CD8-positive, alpha-beta memory T cell (primary cell): ENCODE results near the gene KIF13A. TPM values are rescaled to one million over a fixed set of nuclear protein-coding genes. Genes with fewer than 3 reads are reported as not detected.
"Not testable (repeated sequence)": the region's sequence is repeated elsewhere in the genome, so short reads cannot be mapped to it uniquely, and the experiment has no call there.

Source experiments
- CTCF ChIA-PET: fragments of 350-600 bp; sonication (Branson Sonifier 250); formaldehyde crosslinking; loops from one replicate; lab custom pipeline; 2021; ENCODE audit warnings: antibody characterized with exemption; lab: Charles Lee
- POLR2A ChIA-PET: fragments of 350-600 bp; sonication (Branson Sonifier 250); formaldehyde crosslinking; loops from one replicate; lab custom pipeline; 2021; ENCODE audit warnings: antibody characterized with exemption; lab: Charles Lee
- DNase-seq, 5 donors: peaks; one replicate each; pipeline versions ENCODE4 v3.0.0 to v3.0.0-alpha.2; 2020 to 2022; ENCODE audit warnings: mixed read lengths in 1 of 5
- H3K27ac ChIP-seq: one replicate; pipeline ENCODE4 v1.7.0; 2013; ENCODE audit warnings: low read depth, mild to moderate bottlenecking, low read length, moderate library complexity
- H3K27me3 ChIP-seq: 2 replicates; pipeline ENCODE4 v1.7.0; 2013; ENCODE audit warnings: low read length, mild to moderate bottlenecking; ENCODE audit not compliant: insufficient read depth, poor library complexity, severe bottlenecking
- H3K36me3 ChIP-seq: 2 replicates; pipeline ENCODE4 v1.7.0; 2013; ENCODE audit warnings: mild to moderate bottlenecking, low read length, moderate library complexity; ENCODE audit not compliant: insufficient read depth
- H3K4me1 ChIP-seq: 2 replicates; pipeline ENCODE4 v1.7.0; 2013; ENCODE audit warnings: mild to moderate bottlenecking, low read length, moderate library complexity; ENCODE audit not compliant: insufficient read depth
- H3K4me3 ChIP-seq: 2 replicates; pipeline ENCODE4 v1.7.0; 2013; ENCODE audit warnings: mild to moderate bottlenecking, low read length
- H3K9me3 ChIP-seq: 2 replicates; pipeline ENCODE4 v1.7.0; 2013; ENCODE audit warnings: mild to moderate bottlenecking, low read length
- H3K27ac Mint-ChIP-seq, 8 donors: one replicate each; pipeline ENCODE4 v1.8.0; 2020 to 2021; ENCODE audit warnings: mixed read lengths in 8 of 8, mild to moderate bottlenecking in 6 of 8, inconsistent platforms in 3 of 8, moderate library complexity in 3 of 8
- H3K27me3 Mint-ChIP-seq, 2 donors: one replicate each; pipeline ENCODE4 v1.8.0; 2020 to 2021; ENCODE audit warnings: mixed read lengths in 2 of 2, mild to moderate bottlenecking in 1 of 2, moderate library complexity in 1 of 2
- H3K36me3 Mint-ChIP-seq, 3 donors: one replicate each; pipeline ENCODE4 v1.8.0; 2020 to 2021; ENCODE audit warnings: mixed read lengths in 3 of 3, inconsistent platforms in 1 of 3, mild to moderate bottlenecking in 1 of 3
- H3K4me1 Mint-ChIP-seq, 3 donors: one replicate each; pipeline ENCODE4 v1.8.0; 2020 to 2021; ENCODE audit warnings: mixed read lengths in 3 of 3, inconsistent platforms in 1 of 3, mild to moderate bottlenecking in 1 of 3
- H3K4me3 Mint-ChIP-seq, 7 donors: one replicate each; pipeline ENCODE4 v1.8.0; 2020 to 2021; ENCODE audit warnings: mixed read lengths in 7 of 7, mild to moderate bottlenecking in 6 of 7, moderate library complexity in 4 of 7, inconsistent platforms in 2 of 7
- H3K9me3 Mint-ChIP-seq, 5 donors: one replicate each; pipeline ENCODE4 v1.8.0; 2020 to 2022; ENCODE audit warnings: mixed read lengths in 5 of 5, mild to moderate bottlenecking in 3 of 5, moderate library complexity in 2 of 5, inconsistent platforms in 1 of 5
- polyA plus RNA-seq: library from polyadenylated mRNA; unstranded; fragments of 300-500 nt; fragmentation: Illumina TruSeq; gene quantifications from one replicate; pipeline ENCODE4 v1.2.3, GENCODE V29; 2021
- total RNA-seq, 2 experiments: library from RNA; stranded (reverse); gene quantifications; one replicate each; pipeline ENCODE4 v1.2.3, GENCODE V29; 2021

Gene KIF13A
- total and polyA plus RNA-seq, 3 experiments from 2014 or later: 0.12 to 0.60 (median 0.18) TPM

DNA sequence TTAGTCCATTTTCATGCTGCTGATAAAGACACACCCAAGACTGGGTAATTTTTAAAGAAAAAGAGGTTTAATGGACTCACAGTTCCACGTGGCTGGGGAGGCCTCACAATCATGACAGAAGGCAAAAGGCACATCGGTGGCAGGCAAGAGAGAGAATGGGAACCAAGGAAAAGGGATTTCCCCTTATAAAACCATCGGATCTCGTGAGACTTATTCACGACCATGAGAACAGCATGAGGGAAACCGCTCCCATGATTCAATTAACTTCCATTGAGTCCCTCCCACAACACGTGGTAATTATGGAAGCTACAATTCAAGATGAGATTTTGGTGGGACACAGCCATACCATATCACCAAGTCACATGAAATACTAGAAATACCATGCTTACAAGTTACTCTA, 142.5 kb downstream of the KIF13A start:
- H3K27me3 ChIP-seq, H3K9me3 ChIP-seq, H3K27ac ChIP-seq, H3K4me1 ChIP-seq, H3K4me3 ChIP-seq, POLR2A ChIA-PET, H3K36me3 Mint-ChIP-seq, H3K4me1 Mint-ChIP-seq, H3K36me3 ChIP-seq, DNase-seq, H3K4me3 Mint-ChIP-seq, H3K9me3 Mint-ChIP-seq, H3K27ac Mint-ChIP-seq: not testable (repeated sequence)
- peaks cover 1 to 12% of the 10 kb centered on the region in 2 donors for H3K27me3 Mint-ChIP-seq
- CTCF ChIA-PET: interaction anchor here (1.2 kb wide), 1 partner anchor 11 kb away, joined by 3 read pairs; no protein-coding TSS in a partner anchor

- POLR2A ChIA-PET: no interaction called here
Measured at GRCh38 chr6:17842934-17843821, 144.3 kb downstream of the KIF13A start.

DNA sequence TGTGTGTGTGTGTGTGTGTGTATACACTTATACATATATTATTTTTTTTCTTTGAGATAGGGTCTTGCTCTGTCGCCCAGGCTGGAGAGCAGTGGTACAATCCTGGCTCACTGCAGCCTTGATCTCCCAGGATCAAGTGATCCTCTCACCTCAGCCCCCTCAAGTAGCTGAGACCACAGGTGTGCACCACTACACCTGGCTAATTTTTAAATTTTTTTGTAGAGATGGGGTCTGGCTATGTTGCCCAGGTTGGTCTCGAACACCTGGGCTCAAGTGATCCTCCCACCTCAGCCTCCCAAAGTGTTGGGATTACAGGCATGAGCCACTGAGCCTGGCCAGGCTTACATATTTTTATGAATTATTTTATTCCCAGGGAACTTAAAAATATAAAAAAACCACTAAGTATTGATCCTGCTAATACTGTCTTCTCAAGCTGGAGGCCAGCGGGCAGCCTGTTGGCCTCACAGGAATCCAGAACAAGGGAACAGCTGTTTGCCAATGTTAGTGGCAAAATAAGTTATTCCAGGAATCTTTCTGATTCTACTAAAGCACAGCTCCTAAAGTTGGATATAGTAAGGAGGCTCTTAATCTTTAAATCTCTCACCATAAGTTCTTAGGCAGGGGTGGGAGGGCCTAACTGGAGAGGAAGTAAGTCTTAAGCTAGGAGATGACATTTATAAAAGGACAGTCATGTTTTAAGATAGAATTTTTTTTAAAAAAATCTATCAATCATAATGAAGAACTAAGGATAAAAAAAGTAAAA, 145.2 kb downstream of the KIF13A start:
- ChIA-PET CTCF (no interaction called here), POLR2A (no interaction called here)
- no peak overlapping the region for H3K4me3 Mint-ChIP-seq
- no peaks in the 10 kb centered on the region for H3K4me1 Mint-ChIP-seq
- H3K27ac Mint-ChIP-seq: no peak overlapping the region
- Histone ChIP-seq H3K4me1 (no peaks in the 10 kb centered on the region), H3K27ac (peak overlapping the region; percentile 79), H3K9me3 (no peaks in the 10 kb centered on the region), H3K36me3 (no peaks in the 10 kb centered on the region), H3K4me3 (no peak overlapping the region), H3K27me3 (no peaks in the 10 kb centered on the region)
- no peaks in the 10 kb centered on the region for H3K36me3 Mint-ChIP-seq
- H3K27me3 Mint-ChIP-seq: peaks cover 1 to 14% of the 10 kb centered on the region in 2 donors
- DNase-seq: no peak
- H3K9me3 Mint-ChIP-seq: no peaks in the 10 kb centered on the region

More at GRCh38 chr6:17842934-17843821, 144.3 kb downstream of the KIF13A start:
- Histone ChIP-seq H3K27ac (peak overlapping the region; percentile 79), H3K4me1 (no peaks in the 10 kb centered on the region), H3K9me3 (no peaks in the 10 kb centered on the region), H3K27me3 (no peaks in the 10 kb centered on the region), H3K36me3 (no peaks in the 10 kb centered on the region), H3K4me3 (no peak overlapping the region)
- no peaks in the 10 kb centered on the region for H3K36me3 Mint-ChIP-seq
- peaks cover 1 to 13% of the 10 kb centered on the region in 2 donors for H3K27me3 Mint-ChIP-seq
- H3K9me3 Mint-ChIP-seq: no peaks in the 10 kb centered on the region
- CTCF ChIA-PET: no interaction called here
- H3K4me1 Mint-ChIP-seq: no peaks in the 10 kb centered on the region
- H3K27ac Mint-ChIP-seq: no peak overlapping the region
- no peak for DNase-seq
- no peak overlapping the region for H3K4me3 Mint-ChIP-seq

DNA sequence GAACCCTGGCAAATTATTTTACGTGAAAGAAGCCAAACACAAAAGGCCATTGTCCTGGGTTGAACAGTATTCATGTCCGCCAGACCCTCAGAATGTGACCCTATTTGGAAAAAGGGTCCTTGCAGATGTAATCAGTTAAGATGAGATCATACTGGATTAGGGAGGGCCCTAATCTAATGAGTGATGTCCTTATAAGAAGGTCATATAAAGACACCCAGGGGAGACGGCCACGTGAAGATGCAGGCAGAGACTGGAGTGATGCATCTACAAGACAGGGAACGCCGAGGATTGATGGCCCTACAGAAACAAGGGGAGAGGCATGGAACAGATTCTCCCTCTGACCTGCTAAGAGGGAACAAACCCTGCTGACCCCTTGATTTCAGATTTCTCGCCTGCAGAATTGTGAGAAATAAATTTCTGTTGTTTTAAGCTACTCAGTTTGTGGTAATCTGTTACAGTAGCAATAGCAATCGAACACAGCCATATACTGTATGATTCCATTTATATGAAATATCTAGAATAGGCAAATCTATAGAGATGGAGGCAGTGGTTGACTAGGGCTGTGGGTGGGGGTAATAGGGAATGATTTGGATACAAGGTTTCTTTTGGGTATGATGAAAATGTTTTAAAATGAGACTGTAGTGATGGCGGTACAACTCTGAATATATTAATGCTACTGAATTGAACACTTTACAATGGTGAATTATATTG, 147.8 kb downstream of the KIF13A start:
- H3K4me1 Mint-ChIP-seq: no peaks in the 10 kb centered on the region
- CTCF ChIA-PET: no interaction called here
- no peaks in the 10 kb centered on the region for H3K36me3 Mint-ChIP-seq
- H3K27me3 Mint-ChIP-seq: peaks cover 4 to 18% of the 10 kb centered on the region in 2 donors
- Histone ChIP-seq H3K27me3 (no peaks in the 10 kb centered on the region), H3K9me3 (no peaks in the 10 kb centered on the region), H3K36me3 (no peaks in the 10 kb centered on the region), H3K27ac (no peak overlapping the region), H3K4me1 (no peaks in the 10 kb centered on the region), H3K4me3 (no peak overlapping the region)
- DNase-seq: no peak
- no peaks in the 10 kb centered on the region for H3K9me3 Mint-ChIP-seq
- POLR2A ChIA-PET: no interaction called here
- no peak overlapping the region for H3K27ac Mint-ChIP-seq
- no peak overlapping the region for H3K4me3 Mint-ChIP-seq

- H3K27ac ChIP-seq: no peak overlapping the region
- no peak for DNase-seq
- H3K4me1 ChIP-seq: no peaks in the 10 kb centered on the region
- Mint-ChIP-seq H3K4me1 (no peaks in the 10 kb centered on the region), H3K9me3 (no peaks in the 10 kb centered on the region), H3K27me3 (peaks cover 4 to 20% of the 10 kb centered on the region in 2 donors), H3K36me3 (no peaks in the 10 kb centered on the region), H3K27ac (no peak overlapping the region), H3K4me3 (no peak overlapping the region)
- no peaks in the 10 kb centered on the region for H3K9me3 ChIP-seq
- ChIA-PET CTCF (no interaction called here), POLR2A (no interaction called here)
- no peaks in the 10 kb centered on the region for H3K27me3 ChIP-seq
- H3K4me3 ChIP-seq: no peak overlapping the region
- H3K36me3 ChIP-seq: no peaks in the 10 kb centered on the region
Measured at GRCh38 chr6:17836293-17836692, 151.1 kb downstream of the KIF13A start.

GRCh38 chr6:17835784-17836183, 151.7 kb downstream of the KIF13A start:
- Histone ChIP-seq H3K27me3 (no peaks in the 10 kb centered on the region), H3K27ac (no peak overlapping the region), H3K9me3 (no peaks in the 10 kb centered on the region), H3K4me1 (no peaks in the 10 kb centered on the region), H3K36me3 (no peaks in the 10 kb centered on the region), H3K4me3 (no peak overlapping the region)
- no peak for DNase-seq
- Mint-ChIP-seq H3K4me1 (no peaks in the 10 kb centered on the region), H3K9me3 (no peaks in the 10 kb centered on the region), H3K27ac (no peak overlapping the region), H3K4me3 (no peak overlapping the region), H3K36me3 (no peaks in the 10 kb centered on the region), H3K27me3 (peaks cover 4 to 21% of the 10 kb centered on the region in 2 donors)
- ChIA-PET POLR2A (no interaction called here), CTCF (no interaction called here)

- no peak overlapping the region for H3K4me3 Mint-ChIP-seq
- H3K27ac Mint-ChIP-seq: no peak overlapping the region
- H3K4me3 ChIP-seq: no peak overlapping the region
- H3K4me1 Mint-ChIP-seq: no peaks in the 10 kb centered on the region
- H3K4me1 ChIP-seq: no peaks in the 10 kb centered on the region
- no peak for DNase-seq
- no peaks in the 10 kb centered on the region for H3K9me3 Mint-ChIP-seq
- no peaks in the 10 kb centered on the region for H3K9me3 ChIP-seq
- H3K27me3 ChIP-seq: no peaks in the 10 kb centered on the region
- no peaks in the 10 kb centered on the region for H3K36me3 Mint-ChIP-seq
- no peak overlapping the region for H3K27ac ChIP-seq
- H3K27me3 Mint-ChIP-seq: peaks cover 5 to 19% of the 10 kb centered on the region in 2 donors
- POLR2A ChIA-PET: no interaction called here
- CTCF ChIA-PET: no interaction called here
- no peaks in the 10 kb centered on the region for H3K36me3 ChIP-seq
Measured at GRCh38 chr6:17831135-17831534, 156.3 kb downstream of the KIF13A start.

GRCh38 chr6:17829905-17830304, 157.5 kb downstream of the KIF13A start:
- no peaks in the 10 kb centered on the region for H3K4me1 Mint-ChIP-seq
- no peak overlapping the region for H3K4me3 Mint-ChIP-seq
- H3K9me3 Mint-ChIP-seq: no peaks in the 10 kb centered on the region
- no peak for DNase-seq
- Histone ChIP-seq H3K9me3 (no peaks in the 10 kb centered on the region), H3K27me3 (no peaks in the 10 kb centered on the region), H3K36me3 (no peaks in the 10 kb centered on the region), H3K4me1 (no peaks in the 10 kb centered on the region), H3K27ac (no peak overlapping the region), H3K4me3 (no peak overlapping the region)
- H3K36me3 Mint-ChIP-seq: no peaks in the 10 kb centered on the region
- ChIA-PET POLR2A (no interaction called here), CTCF (no interaction called here)
- no peak overlapping the region for H3K27ac Mint-ChIP-seq
- H3K27me3 Mint-ChIP-seq: peaks cover 5 to 19% of the 10 kb centered on the region in 2 donors
